ENCODE results near the gene PCDH8. TPM values are rescaled to one million over a fixed set of nuclear protein-coding genes. Genes with fewer than 3 reads are reported as not detected.
"Not testable (repeated sequence)": the region's sequence is repeated elsewhere in the genome, so short reads cannot be mapped to it uniquely, and the experiment has no call there.

Gene PCDH8
- total and polyA plus RNA-seq, 2 of the 13 experiments (the other 11 are each of a cell fraction or from before 2014, with no cell fraction given) = not detected

DNA sequence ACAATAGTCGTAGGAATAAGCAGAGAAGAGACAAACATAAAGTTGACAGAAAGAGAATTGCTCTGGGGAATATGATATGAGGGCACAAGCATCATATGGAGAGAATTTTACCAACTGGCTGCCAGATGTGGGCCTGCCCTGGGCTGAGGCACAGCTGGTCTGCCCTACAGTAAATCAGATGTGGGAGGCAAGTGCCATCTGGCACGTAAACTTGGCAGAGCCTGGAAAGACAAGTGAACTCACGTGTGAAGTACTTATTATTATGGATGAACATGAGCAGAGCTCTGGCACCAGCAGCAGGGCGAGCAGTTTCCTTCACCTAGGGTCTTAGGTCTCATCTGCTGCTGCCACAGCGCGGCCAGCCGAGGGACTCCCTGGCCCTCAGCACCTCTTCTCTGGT lies 20.6 kb downstream of the PCDH8 start:
- no peaks in the 10 kb centered on the region for H3K36me3 ChIP-seq (replicated peaks in 1 of 2; ENCODE audit: control insufficient read depth in 1 of 2, insufficient read depth in 2 of 2, low read length in 2 of 2)
- H3K79me2 ChIP-seq (ENCODE audit: insufficient read depth, low read length) = no peaks in the 10 kb centered on the region
- H3K4me1 ChIP-seq (ENCODE audit: insufficient read depth, low read length) = no peaks in the 10 kb centered on the region
- BruUV-seq (replicated peaks) = no TSS peak
- ATAC-seq = no peak
- TF ChIP-seq, protein P1, sequence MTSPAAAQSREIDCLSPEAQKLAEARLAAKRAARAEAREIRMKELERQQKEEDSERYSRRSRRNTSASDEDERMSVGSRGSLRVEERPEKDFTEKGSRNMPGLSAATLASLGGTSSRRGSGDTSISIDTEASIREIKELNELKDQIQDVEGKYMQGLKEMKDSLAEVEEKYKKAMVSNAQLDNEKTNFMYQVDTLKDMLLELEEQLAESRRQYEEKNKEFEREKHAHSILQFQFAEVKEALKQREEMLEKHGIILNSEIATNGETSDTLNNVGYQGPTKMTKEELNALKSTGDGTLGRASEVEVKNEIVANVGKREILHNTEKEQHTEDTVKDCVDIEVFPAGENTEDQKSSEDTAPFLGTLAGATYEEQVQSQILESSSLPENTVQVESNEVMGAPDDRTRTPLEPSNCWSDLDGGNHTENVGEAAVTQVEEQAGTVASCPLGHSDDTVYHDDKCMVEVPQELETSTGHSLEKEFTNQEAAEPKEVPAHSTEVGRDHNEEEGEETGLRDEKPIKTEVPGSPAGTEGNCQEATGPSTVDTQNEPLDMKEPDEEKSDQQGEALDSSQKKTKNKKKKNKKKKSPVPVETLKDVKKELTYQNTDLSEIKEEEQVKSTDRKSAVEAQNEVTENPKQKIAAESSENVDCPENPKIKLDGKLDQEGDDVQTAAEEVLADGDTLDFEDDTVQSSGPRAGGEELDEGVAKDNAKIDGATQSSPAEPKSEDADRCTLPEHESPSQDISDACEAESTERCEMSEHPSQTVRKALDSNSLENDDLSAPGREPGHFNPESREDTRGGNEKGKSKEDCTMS (CRISPR knock-in tag; conservative IDR thresholded peaks at IDR 0.05) = no peak
- no peak for TF ChIP-seq CBX2 (IDR thresholded peaks at IDR 0.05; ENCODE audit: low read depth, low read length)
- TF ChIP-seq CBX2 (CRISPR knock-in tag; IDR thresholded peaks at IDR 0.05; ENCODE audit: low read depth) = no peak
- TF ChIP-seq EED (CRISPR knock-in tag; IDR thresholded peaks at IDR 0.05) = no peak
- TF ChIP-seq RNF2 (conservative IDR thresholded peaks at IDR 0.05; ENCODE audit: low read depth) = no peak
- no peak for TF ChIP-seq DNMT3B (CRISPR knock-in tag; conservative IDR thresholded peaks at IDR 0.05)
- TF ChIP-seq XRCC5 (optimal IDR thresholded peaks at IDR 0.05; ENCODE audit: low read length) = no peak
- TF ChIP-seq ZMYM4 (CRISPR knock-in tag; IDR thresholded peaks at IDR 0.05) = no peak
- no peak for TF ChIP-seq ZNF557 (CRISPR knock-in tag; IDR thresholded peaks at IDR 0.05)
- TF ChIP-seq, protein P2, sequence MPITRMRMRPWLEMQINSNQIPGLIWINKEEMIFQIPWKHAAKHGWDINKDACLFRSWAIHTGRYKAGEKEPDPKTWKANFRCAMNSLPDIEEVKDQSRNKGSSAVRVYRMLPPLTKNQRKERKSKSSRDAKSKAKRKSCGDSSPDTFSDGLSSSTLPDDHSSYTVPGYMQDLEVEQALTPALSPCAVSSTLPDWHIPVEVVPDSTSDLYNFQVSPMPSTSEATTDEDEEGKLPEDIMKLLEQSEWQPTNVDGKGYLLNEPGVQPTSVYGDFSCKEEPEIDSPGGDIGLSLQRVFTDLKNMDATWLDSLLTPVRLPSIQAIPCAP (CRISPR knock-in tag; IDR thresholded peaks at IDR 0.05; ENCODE audit: low read depth) = no peak
- TF ChIP-seq AHR (CRISPR knock-in tag; IDR thresholded peaks at IDR 0.05) = no peak
- no peak for TF ChIP-seq NAIF1 (CRISPR knock-in tag; IDR thresholded peaks at IDR 0.05; ENCODE audit: borderline replicate concordance)
- CTCF ChIA-PET (ENCODE audit: low intra/inter-chr PET ratio, low total read pairs) = no interaction called here
- in situ Hi-C loops (cut with HindIII; ENCODE audit: extremely low pct_ligation_motif_present, low pct_unique_long_range_greater_than_20kb) (no loop called here), intact Hi-C loops (cut with micrococcal nuclease; ENCODE audit: unreplicated experiment) (no loop called here)
- H3K27me3 ChIP-seq (ENCODE audit: control insufficient read depth in 1 of 2, insufficient read depth in 2 of 2, low read length in 2 of 2) = no peaks in the 10 kb centered on the region; a peak in 1 of 5 replicates
- FAIRE-seq = no peak
- POLR2A ChIA-PET = no interaction called here
- H3K27ac ChIP-seq (ENCODE audit: extremely low read length, insufficient read depth, low read length) = no peak overlapping the region
- H3K4me2 ChIP-seq (ENCODE audit: low read depth, low read length) = no peak overlapping the region
- H2AFZ ChIP-seq (ENCODE audit: low read length) = no peak overlapping the region
- WGBS (ENCODE audit: low lambda C conversion rate) = 66% methylated on average over 5 of the region's 7 CpGs
- no peak overlapping the region for H3K4me3 ChIP-seq (replicated peaks in 1 of 3; ENCODE audit: insufficient read depth in 1 of 3, low read depth in 2 of 3, low read length in 3 of 3)
- H4K20me1 ChIP-seq (ENCODE audit: insufficient read depth, low read length) = no peaks in the 10 kb centered on the region
- no peak overlapping the region for H3K9ac ChIP-seq (ENCODE audit: insufficient read depth, low read depth, low read length)
- no peaks in the 10 kb centered on the region for H3K9me3 ChIP-seq (ENCODE audit: low read length)
- no peak for DNase-seq (ENCODE audit: low spot score)

DNA sequence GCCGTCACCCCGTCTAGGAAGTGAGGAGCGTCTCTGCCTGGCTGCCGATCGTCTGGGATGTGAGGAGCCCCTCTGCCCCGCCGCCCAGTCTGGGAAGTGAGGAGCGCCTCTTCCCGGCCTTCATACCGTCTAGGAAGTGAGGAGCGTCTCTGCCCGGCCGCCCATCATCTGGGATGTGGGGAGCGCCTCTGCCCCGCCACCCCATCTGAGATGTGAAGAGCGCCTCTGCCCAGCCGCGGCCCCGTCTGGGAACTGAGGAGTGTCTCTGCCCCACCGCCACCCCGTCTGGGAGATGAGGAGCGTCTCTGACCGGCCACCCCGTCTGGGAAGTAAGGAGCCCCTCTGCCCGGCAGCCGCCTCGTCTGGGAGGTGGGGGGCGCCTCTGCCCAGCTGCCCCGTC lies 30.6 kb downstream of the PCDH8 start:
- in situ Hi-C loops (cut with HindIII; ENCODE audit: extremely low pct_ligation_motif_present, low pct_unique_long_range_greater_than_20kb); BruUV-seq (replicated peaks); DNase-seq (ENCODE audit: low spot score); H3K36me3 ChIP-seq (replicated peaks in 1 of 2; ENCODE audit: control insufficient read depth in 1 of 2, insufficient read depth in 2 of 2, low read length in 2 of 2); H3K9me3 ChIP-seq (ENCODE audit: low read length); H3K79me2 ChIP-seq (ENCODE audit: insufficient read depth, low read length); H3K27ac ChIP-seq (ENCODE audit: extremely low read length, insufficient read depth, low read length); H3K4me3 ChIP-seq (replicated peaks in 1 of 3; ENCODE audit: insufficient read depth in 1 of 3, low read depth in 2 of 3, low read length in 3 of 3); FAIRE-seq; H4K20me1 ChIP-seq (ENCODE audit: insufficient read depth, low read length); CTCF ChIA-PET (ENCODE audit: low intra/inter-chr PET ratio, low total read pairs); H2AFZ ChIP-seq (ENCODE audit: low read length); ATAC-seq; H3K27me3 ChIP-seq (ENCODE audit: control insufficient read depth in 1 of 2, insufficient read depth in 2 of 2, low read length in 2 of 2); intact Hi-C loops (cut with micrococcal nuclease; ENCODE audit: unreplicated experiment); H3K9ac ChIP-seq (ENCODE audit: insufficient read depth, low read depth, low read length); H3K4me1 ChIP-seq (ENCODE audit: insufficient read depth, low read length); H3K4me2 ChIP-seq (ENCODE audit: low read depth, low read length); POLR2A ChIA-PET: not testable (repeated sequence)
- 81% methylated on average over 9 of the region's 29 CpGs for WGBS (ENCODE audit: low lambda C conversion rate)
